Trophoblast cell (in vitro differentiated cells and primary cell): Measurements from ENCODE around the gene CRLF2.
"Not testable (repeated sequence)": the region's sequence is repeated elsewhere in the genome, so short reads cannot be mapped to it uniquely, and the experiment has no call there.

Source experiments
- DNase-seq, 2 donors: peaks; one replicate each; pipeline ENCODE4 v3.0.0-alpha.2; 2016
- H2AFZ ChIP-seq: 2 replicates; pipeline ENCODE4 v1.6.1; 2013; ENCODE audit warnings: low read length, moderate library complexity, mild to moderate bottlenecking; ENCODE audit not compliant: insufficient read depth, poor library complexity
- H2AK5ac ChIP-seq: 2 replicates; pipeline ENCODE4 v1.6.1; 2013; ENCODE audit warnings: mild to moderate bottlenecking, low read length
- H2BK120ac ChIP-seq: 2 replicates; pipeline ENCODE4 v1.6.1; 2013; ENCODE audit warnings: low read length, mild to moderate bottlenecking, moderate library complexity; ENCODE audit not compliant: insufficient read depth, poor library complexity
- H2BK12ac ChIP-seq: 2 replicates; pipeline ENCODE4 v1.6.1; 2013; ENCODE audit warnings: mild to moderate bottlenecking, low read length, moderate library complexity
- H2BK5ac ChIP-seq: 2 replicates; pipeline ENCODE4 v1.6.1; 2013; ENCODE audit warnings: low read length, low read depth, moderate library complexity, mild to moderate bottlenecking; ENCODE audit not compliant: poor library complexity
- H3K14ac ChIP-seq: 2 replicates; pipeline ENCODE4 v1.6.1; 2013; ENCODE audit warnings: mild to moderate bottlenecking, low read length
- H3K18ac ChIP-seq: 2 replicates; pipeline ENCODE4 v1.6.1; 2013; ENCODE audit warnings: mild to moderate bottlenecking, low read length
- H3K23ac ChIP-seq: 2 replicates; pipeline ENCODE4 v1.6.1; 2013; ENCODE audit warnings: low read length
- H3K27ac ChIP-seq: 2 replicates; pipeline ENCODE4 v1.5.1; 2013; ENCODE audit warnings: low read depth, mild to moderate bottlenecking, inconsistent platforms, low read length, moderate library complexity
- H3K27me3 ChIP-seq: 2 replicates; pipeline ENCODE4 v1.6.1; 2013; ENCODE audit warnings: inconsistent platforms, mild to moderate bottlenecking, low read length, moderate library complexity; ENCODE audit not compliant: insufficient read depth
- H3K36me3 ChIP-seq, 2 experiments: 1 replicate in 1 of 2; 2 replicates in 1 of 2; pipeline ENCODE4 v1.6.1; 2013; ENCODE audit warnings: low read length in 2 of 2, mild to moderate bottlenecking in 2 of 2, moderate library complexity in 1 of 2; ENCODE audit not compliant: insufficient read depth in 2 of 2, control insufficient read depth in 1 of 2
- H3K4ac ChIP-seq: 2 replicates; pipeline ENCODE4 v1.6.1; 2013; ENCODE audit warnings: low read depth, mild to moderate bottlenecking, low read length, moderate library complexity
- H3K4me1 ChIP-seq, 2 experiments: 1 replicate in 1 of 2; 2 replicates in 1 of 2; pipeline ENCODE4 v1.6.1; 2013; ENCODE audit warnings: low read length in 2 of 2, mild to moderate bottlenecking in 2 of 2, moderate library complexity in 1 of 2; ENCODE audit not compliant: insufficient read depth in 2 of 2, control insufficient read depth in 1 of 2
- H3K4me2 ChIP-seq: 2 replicates; pipeline ENCODE4 v1.6.1; 2013; ENCODE audit warnings: inconsistent platforms, mild to moderate bottlenecking, low read length, moderate library complexity
- H3K4me3 ChIP-seq: 2 replicates; pipeline ENCODE4 v1.5.1; 2013; ENCODE audit warnings: mild to moderate bottlenecking, low read depth, low read length, inconsistent platforms
- H3K79me1 ChIP-seq: one replicate; pipeline ENCODE4 v1.6.1; 2013; ENCODE audit warnings: low read length
- H3K79me2 ChIP-seq: 2 replicates; pipeline ENCODE4 v1.6.1; 2013; ENCODE audit warnings: low read length, mild to moderate bottlenecking; ENCODE audit not compliant: control insufficient read depth, insufficient read depth, poor library complexity
- H3K9ac ChIP-seq: 2 replicates; pipeline ENCODE4 v1.6.1; 2013; ENCODE audit warnings: mild to moderate bottlenecking, low read length
- H3K9me3 ChIP-seq: 2 replicates; pipeline ENCODE4 v1.6.1; 2013; ENCODE audit warnings: low read depth, mild to moderate bottlenecking, control low read depth, inconsistent platforms, low read length; ENCODE audit not compliant: insufficient read depth
- H4K12ac ChIP-seq: 2 replicates; pipeline ENCODE4 v1.6.1; 2013; ENCODE audit warnings: low read depth, mild to moderate bottlenecking, low read length, moderate library complexity
- H4K8ac ChIP-seq: 2 replicates; pipeline ENCODE4 v1.6.1; 2013; ENCODE audit warnings: low read depth, mild to moderate bottlenecking, low read length, moderate library complexity
- H4K91ac ChIP-seq: one replicate; pipeline ENCODE4 v1.6.1; 2013; ENCODE audit warnings: low read depth, mild to moderate bottlenecking, low read length, moderate library complexity
- WGBS: extraction: QIAGEN DNeasy Blood & Tissue Kit; methylation state at CpG from one replicate; pipeline ENCODE4 v1.1.7; 2013; ENCODE audit warnings: missing lambda C conversion rate; ENCODE audit not compliant: insufficient read length, insufficient coverage; ENCODE audit errors: extremely low coverage; 5-methylcytosine and 5-hydroxymethylcytosine counted together

Gene CRLF2

DNA sequence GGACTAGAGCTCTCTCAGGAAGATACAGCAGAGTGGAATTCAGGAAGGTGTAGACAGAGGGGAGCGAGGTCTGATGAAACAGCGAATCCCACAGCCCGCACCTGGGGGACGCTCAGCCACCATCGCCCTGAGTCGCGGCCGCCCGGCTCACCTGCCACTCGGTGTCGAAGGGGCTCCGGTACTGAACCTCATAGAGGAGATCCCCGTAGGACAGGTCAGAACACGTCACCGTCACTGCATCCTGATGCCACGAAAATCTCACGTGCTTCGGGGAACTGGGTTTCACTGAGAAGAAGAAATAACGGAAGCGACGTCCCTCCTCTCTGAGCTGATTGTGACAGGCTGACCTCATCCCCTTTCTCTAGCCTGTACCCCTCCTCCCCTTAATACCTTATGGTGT is 10.2 kb downstream of the CRLF2 start:
- H3K9me3 ChIP-seq = peaks cover 6% of the 10 kb centered on the region
- no peak overlapping the region for H2AK5ac ChIP-seq
- no peak for DNase-seq
- no peak overlapping the region for H3K14ac ChIP-seq
- H4K91ac ChIP-seq = no peak overlapping the region
- no peaks in the 10 kb centered on the region for H3K79me2 ChIP-seq
- H3K4me3 ChIP-seq = no peak overlapping the region
- H3K4me1 ChIP-seq = no peaks in the 10 kb centered on the region
- no peak overlapping the region for H3K4me2 ChIP-seq
- no peak overlapping the region for H3K18ac ChIP-seq
- H2BK12ac ChIP-seq = no peak overlapping the region
- no peaks in the 10 kb centered on the region for H3K79me1 ChIP-seq
- WGBS = no CpG with 5 or more reads among the region's 21 CpGs
- no peak overlapping the region for H3K27ac ChIP-seq
- H4K8ac ChIP-seq = no peak overlapping the region
- no peaks in the 10 kb centered on the region for H3K27me3 ChIP-seq
- no peak overlapping the region for H3K4ac ChIP-seq
- H3K9ac ChIP-seq = no peak overlapping the region
- no peak overlapping the region for H2AFZ ChIP-seq
- no peaks in the 10 kb centered on the region for H3K36me3 ChIP-seq
- H4K12ac ChIP-seq = no peak overlapping the region
- no peak overlapping the region for H2BK5ac ChIP-seq
- no peak overlapping the region for H3K23ac ChIP-seq
- no peak overlapping the region for H2BK120ac ChIP-seq

- H2AFZ ChIP-seq = no peak overlapping the region
- H3K79me2 ChIP-seq = no peaks in the 10 kb centered on the region
- H4K91ac ChIP-seq = no peak overlapping the region
- no peak overlapping the region for H2BK12ac ChIP-seq
- H3K14ac ChIP-seq = no peak overlapping the region
- no peak overlapping the region for H4K12ac ChIP-seq
- no peaks in the 10 kb centered on the region for H3K4me1 ChIP-seq
- no peaks in the 10 kb centered on the region for H3K36me3 ChIP-seq
- no peak overlapping the region for H2BK120ac ChIP-seq
- H2AK5ac ChIP-seq = no peak overlapping the region
- no peak overlapping the region for H2BK5ac ChIP-seq
- H4K8ac ChIP-seq = no peak overlapping the region
- no peak overlapping the region for H3K4me3 ChIP-seq
- no peaks in the 10 kb centered on the region for H3K79me1 ChIP-seq
- no peak for DNase-seq
- no peak overlapping the region for H3K27ac ChIP-seq
- H3K4ac ChIP-seq = no peak overlapping the region
- no peak overlapping the region for H3K9ac ChIP-seq
- H3K27me3 ChIP-seq = no peaks in the 10 kb centered on the region
- no peak overlapping the region for H3K18ac ChIP-seq
- H3K9me3 ChIP-seq = peaks cover 6% of the 10 kb centered on the region
- no peak overlapping the region for H3K4me2 ChIP-seq
- no CpG with 5 or more reads among the region's 10 CpGs for WGBS
- H3K23ac ChIP-seq = no peak overlapping the region
Measured at GRCh38 chrX:1196436-1196835, 16.0 kb downstream of the CRLF2 start.

DNA sequence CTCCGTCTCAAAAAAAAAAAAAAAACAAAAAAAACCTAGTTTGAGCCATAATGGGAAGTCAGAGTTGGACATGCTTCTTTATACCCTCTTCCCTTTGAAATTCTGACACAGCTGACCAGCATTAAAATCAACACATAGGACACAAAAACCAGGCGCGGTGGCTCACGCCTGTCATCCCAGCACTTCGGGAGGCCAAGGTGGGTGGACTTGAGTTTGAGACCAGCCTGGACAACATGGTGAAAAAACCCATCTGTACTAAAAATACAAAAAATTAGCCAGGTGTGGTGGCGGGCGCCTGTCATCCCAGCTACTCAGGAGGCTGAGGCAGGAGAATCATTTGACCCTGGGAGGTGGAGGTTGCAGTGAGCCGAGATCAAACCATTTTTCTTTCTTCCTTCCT is 20.3 kb downstream of the CRLF2 start:
- H2AK5ac ChIP-seq, H3K9me3 ChIP-seq, H2BK5ac ChIP-seq, H2BK12ac ChIP-seq, H2BK120ac ChIP-seq, DNase-seq, H3K79me2 ChIP-seq, H3K79me1 ChIP-seq, H3K4me3 ChIP-seq, H3K4me1 ChIP-seq, H3K4ac ChIP-seq, H3K18ac ChIP-seq, H3K9ac ChIP-seq, H3K36me3 ChIP-seq, H3K23ac ChIP-seq, H2AFZ ChIP-seq, H4K91ac ChIP-seq, H4K12ac ChIP-seq, H3K14ac ChIP-seq, H3K4me2 ChIP-seq, H3K27ac ChIP-seq, H3K27me3 ChIP-seq, H4K8ac ChIP-seq: not testable (repeated sequence)
- no CpG with 5 or more reads among the region's 8 CpGs for WGBS

- Histone ChIP-seq H2BK5ac (no peak overlapping the region), H4K8ac (no peak overlapping the region), H3K14ac (no peak overlapping the region), H3K4ac (no peak overlapping the region), H3K9ac (no peak overlapping the region), H2BK120ac (no peak overlapping the region), H3K23ac (no peak overlapping the region), H3K4me2 (no peak overlapping the region), H3K27me3 (no peaks in the 10 kb centered on the region), H3K9me3 (no peaks in the 10 kb centered on the region), H2BK12ac (no peak overlapping the region), H4K91ac (no peak overlapping the region), H2AFZ (no peak overlapping the region), H3K79me2 (no peaks in the 10 kb centered on the region), H3K27ac (no peak overlapping the region), H3K36me3 (no peaks in the 10 kb centered on the region), H3K79me1 (no peaks in the 10 kb centered on the region), H4K12ac (no peak overlapping the region), H3K4me3 (no peak overlapping the region), H3K4me1 (no peaks in the 10 kb centered on the region), H2AK5ac (no peak overlapping the region), H3K18ac (no peak overlapping the region)
- no CpG with 5 or more reads among the region's 18 CpGs for WGBS
- DNase-seq = no peak
Measured at GRCh38 chrX:1190596-1191145, 21.8 kb downstream of the CRLF2 start.
